OCI-M1 (cell line): ENCODE measurements around the gene TFF2.

Experiments
- DNase-seq: peaks from one replicate; lab custom pipeline; 2025; lab: John Stamatoyannopoulos, UW

Gene TFF2

DNA sequence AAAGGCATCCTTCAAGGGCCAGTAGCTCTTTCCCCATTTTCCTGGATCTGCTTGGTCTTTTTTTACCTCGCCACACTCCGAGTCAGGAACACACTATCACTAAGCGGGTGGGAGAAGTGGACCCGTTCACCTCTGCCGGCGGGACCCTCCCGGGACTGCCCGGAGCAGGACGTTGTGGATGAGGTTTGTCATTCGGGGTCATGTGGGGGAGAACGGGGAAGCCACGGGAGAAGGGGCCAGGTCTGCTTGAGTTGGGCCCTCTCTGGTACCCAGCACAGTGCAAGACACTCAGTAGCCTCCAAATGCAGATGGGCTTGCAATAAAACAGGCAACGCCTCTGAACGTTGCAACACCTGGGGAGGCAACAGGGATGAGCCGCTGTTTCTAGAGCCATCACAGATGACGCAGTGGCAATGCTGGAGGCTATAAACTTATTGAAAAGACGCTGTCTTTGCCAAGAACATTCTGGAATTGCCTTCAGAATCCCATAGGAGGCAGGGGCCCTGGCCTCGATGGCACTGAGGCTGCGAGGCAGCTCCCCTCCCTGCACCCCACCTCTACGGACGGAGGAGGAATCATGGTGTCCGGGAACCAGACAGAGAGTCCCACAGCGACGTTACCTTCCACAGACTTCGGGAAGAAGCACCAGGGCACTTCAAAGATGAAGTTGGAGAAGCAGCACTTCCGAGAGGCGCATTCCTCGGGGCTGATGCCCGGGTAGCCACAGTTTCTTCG, 3.8 kb downstream of the TFF2 start:
- no peak for DNase-seq

GRCh38 chr21:42346441-42346840, 4.4 kb downstream of the TFF2 start:
- no peak for DNase-seq

DNA sequence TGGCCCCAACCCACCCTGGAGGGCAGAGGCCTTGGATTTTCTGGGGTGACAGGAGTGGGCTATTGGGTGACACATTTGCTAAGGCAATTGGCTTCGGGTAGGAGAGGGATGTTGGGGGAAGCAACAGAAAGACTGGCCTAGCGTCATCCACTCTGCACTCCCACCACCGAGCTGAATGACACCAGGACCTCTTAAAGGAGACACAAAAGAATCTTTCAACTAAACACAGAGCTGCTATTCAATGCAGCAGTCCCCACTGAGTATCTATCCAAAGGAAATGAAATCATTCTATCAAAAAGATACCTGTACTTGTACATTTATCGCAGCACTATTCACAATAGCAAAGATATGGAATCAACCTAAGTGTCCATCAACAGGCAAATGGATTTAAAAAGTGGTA, 6.2 kb downstream of the TFF2 start:
- DNase-seq: no peak

DNA sequence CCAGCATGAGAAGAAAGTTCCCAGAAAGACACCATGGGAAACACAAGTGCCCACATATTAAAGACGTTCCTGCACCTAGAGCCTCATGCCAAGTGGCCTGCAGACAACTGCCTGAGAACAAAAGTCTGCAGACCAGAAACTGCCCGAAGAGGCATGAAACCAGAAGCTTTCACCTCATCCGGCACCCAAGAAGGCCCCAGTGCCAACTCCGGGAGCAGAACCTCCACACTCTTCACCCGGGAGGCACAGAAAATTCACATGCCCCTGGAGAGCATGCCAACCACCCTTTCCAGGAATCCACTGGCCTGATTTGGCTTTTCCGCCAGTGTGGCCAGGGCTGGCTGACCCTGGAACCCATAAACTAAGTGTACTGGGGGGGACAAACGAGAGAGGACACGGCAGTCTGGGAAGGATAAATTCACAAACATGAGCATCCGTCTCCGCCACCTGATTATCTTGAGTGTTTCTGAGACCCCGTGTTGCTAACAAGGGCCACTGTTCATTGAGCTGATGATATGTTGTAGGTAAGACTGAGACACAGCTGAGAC, 6.8 kb downstream of the TFF2 start:
- no peak for DNase-seq

- no peak for DNase-seq
Observed at GRCh38 chr21:42343556-42343955, 7.2 kb downstream of the TFF2 start.

DNA sequence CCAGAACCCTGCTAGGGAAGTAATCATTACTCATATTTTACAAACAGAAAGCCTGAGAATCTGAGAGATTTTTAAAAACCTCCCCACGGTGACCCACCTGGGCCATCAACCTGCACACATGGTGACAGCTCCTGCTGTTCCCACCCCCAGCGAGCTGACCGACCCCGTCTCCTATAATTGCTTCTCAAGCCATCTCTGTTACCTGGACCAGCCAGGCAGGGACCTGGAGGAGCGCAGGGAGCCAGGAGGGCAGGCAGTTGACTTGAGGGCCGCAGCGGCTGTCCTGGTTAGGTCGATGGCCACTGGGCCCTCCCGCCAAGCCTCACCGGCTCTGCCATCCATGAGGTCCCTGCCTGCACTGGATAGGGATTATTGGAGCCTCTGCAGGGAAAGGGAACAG, 7.7 kb downstream of the TFF2 start:
- DNase-seq: no peak

DNA sequence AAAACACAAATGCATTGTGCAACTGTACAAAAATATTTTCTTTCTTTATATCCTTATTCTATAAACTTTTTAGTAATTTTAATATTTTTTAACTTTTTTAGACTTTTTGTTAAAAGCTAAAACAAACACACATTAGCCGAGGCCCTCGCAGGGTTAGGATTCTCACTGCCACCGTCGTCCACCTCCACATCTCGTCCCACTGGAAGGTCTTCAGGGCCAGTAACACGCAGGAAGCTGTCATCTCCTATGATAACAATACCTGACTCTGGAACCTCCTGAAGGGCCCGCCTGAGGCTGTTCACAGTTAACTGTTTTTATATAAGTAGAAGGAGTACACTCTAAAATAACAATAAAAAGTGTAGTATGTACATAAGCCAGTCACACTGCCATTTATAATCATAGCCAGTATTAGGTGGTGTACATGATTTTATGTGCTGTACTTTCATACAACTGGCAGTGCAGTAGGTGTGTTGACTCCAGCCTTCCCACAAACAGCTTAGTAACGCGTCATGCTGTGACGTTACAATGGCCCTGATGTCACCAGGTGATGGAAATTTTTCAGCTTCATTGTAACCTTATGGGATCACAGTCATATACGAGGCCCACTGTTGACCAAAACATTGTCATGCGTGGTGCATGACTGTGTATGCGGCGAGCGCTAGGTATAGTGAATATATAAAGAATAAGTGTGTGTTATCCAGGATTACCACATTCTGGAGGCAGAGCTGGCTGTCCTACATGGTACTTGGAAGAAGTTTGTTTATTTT, 8.8 kb downstream of the TFF2 start:
- DNase-seq: no peak

DNA sequence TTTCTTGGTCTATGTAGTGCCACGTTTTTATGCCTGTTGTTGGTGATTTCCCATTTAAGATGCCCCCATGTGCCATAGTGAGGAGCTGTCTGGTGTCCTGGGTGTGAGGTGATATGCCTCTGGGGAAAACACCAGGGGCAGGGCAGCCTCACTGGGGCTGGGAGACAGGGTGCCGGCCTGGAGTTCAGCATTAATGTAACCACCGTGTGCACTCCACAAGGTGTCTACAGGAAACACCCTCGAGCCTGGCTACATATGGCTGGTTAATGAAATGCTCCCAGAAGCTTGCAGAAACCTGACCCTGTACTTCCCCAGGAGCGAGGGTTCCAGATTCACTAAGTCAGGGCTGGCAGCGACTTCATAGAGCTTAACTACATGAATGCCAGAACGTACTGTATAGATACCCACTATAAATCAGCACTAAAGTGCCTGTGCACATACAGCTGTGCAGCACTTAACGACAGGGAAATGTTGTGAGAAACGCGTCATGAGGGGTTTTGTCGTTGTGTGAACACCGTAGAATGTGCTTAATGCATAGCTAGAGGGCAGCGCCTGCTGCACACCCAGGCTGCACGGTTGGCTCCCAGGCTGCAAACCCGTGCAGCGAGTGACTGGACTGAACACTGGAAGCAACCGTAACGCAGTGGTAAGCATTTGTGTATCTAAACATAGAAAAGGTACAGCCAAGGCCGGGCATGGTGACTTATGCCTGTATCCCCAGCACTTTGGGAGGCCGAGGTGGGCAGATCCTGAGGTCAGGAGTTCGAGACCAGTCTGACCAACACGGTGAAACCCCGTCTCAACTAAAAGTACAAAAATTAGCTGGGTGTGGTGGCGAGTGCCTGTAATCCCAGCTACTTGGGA, 10.4 kb downstream of the TFF2 start:
- no peak for DNase-seq

DNA sequence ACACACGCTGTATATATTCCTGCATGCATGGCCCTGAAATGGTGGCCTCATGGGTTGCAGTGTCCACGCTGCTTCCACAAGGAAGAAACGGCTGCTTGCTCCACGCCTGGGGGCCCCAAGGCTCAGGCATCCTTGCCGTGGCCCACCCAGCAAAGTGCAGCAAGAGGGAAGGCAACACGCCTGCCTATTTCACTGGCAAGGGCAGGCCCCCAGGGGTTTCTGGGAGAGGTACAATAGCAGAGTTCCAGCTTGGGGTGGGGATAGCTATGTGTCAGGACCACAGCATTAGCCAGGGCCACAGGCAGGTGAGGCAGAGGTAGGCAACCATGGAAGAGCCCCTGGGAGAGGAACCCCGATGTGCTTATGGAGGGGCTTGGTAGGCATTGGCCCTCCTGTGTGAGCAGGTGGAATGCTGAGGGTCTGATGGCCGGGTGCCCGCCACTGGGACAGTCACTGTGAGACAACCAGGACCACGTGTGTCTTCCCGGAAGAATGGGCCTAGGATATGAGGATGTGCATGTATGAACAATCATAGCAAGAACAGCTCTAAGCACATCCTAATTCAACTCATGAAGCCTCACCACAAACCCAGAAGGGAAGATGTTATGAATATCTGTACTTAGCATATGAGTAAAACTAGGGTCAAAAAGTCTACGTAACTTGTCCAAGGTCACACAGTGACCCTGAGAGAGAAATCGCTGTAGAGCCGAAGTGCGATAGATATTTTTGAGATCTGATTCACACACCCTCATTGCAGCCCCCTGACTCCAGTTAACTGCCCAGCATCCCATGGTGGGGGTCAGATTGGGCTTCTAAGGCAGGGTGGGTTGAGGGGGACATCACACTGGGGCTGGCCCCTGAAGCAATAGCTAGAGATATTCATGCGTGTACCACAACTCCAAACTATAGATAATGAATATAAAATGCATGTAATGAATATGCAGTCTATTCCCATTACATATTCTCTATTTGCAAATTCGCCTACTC, 11.8 kb downstream of the TFF2 start:
- no peak for DNase-seq

GRCh38 chr21:42337830-42338728, 12.7 kb downstream of the TFF2 start:
- DNase-seq: peak; percentile 78

- no peak for DNase-seq
Observed at GRCh38 chr21:42337276-42337675, 13.5 kb downstream of the TFF2 start.

DNA sequence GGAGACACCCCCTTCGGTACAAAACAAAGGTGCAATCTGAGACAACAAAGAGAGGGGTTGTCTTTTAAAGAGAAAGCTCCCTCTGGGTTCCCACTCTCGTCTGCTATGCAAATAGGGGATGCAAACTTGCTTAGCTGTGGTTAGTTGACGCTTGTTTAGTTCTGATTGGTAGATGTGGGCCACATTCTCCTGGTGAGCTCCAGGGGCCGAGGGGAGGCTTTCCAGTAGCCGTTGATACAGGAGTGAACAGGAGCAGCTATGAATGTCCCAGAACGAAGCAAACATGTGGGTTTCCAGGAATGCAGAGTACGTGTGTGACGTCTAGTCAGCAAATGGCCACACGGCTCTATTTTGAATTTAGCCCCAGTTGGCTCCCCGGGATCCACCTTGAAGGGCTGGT, 14.7 kb downstream of the TFF2 start:
- DNase-seq: no peak

GRCh38 chr21:42332557-42333317, 18.1 kb downstream of the TFF2 start:
- no peak for DNase-seq

GRCh38 chr21:42331660-42332059, 19.1 kb downstream of the TFF2 start:
- DNase-seq: no peak

- DNase-seq: no peak
Observed at GRCh38 chr21:42330380-42331371, 20.1 kb downstream of the TFF2 start.

GRCh38 chr21:42324896-42325295, 25.9 kb downstream of the TFF2 start:
- DNase-seq: no peak

DNA sequence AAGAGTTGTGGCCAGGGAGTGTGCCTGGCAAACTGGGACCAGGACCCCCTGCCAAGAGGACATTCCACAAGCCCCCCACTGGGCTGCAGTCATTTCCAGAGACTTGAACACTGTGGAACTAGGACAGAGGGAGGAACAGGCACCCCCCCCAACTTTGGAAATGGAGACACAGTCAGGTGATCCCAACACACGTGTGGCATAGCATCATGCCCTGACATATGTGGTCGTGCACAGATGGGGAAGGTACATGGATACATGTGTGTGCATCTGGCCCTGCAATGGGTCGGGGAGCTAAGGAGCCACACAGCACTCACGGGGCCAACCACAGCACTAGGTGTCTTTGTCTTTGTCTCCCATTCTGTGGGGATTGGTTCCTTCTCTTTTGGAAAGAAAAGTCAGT, 28.9 kb downstream of the TFF2 start:
- no peak for DNase-seq

- no peak for DNase-seq
Observed at GRCh38 chr21:42321231-42321630, 29.6 kb downstream of the TFF2 start.
